ENCODE measurements around the gene C12orf57.

Gene C12orf57

GRCh38 chr12:6941782-6942181 lies 2.0 kb upstream of the C12orf57 start:
- DNase-seq (ENCODE audit: extremely low read depth, low read depth): no peak
- TF ChIP-seq, protein P1, sequence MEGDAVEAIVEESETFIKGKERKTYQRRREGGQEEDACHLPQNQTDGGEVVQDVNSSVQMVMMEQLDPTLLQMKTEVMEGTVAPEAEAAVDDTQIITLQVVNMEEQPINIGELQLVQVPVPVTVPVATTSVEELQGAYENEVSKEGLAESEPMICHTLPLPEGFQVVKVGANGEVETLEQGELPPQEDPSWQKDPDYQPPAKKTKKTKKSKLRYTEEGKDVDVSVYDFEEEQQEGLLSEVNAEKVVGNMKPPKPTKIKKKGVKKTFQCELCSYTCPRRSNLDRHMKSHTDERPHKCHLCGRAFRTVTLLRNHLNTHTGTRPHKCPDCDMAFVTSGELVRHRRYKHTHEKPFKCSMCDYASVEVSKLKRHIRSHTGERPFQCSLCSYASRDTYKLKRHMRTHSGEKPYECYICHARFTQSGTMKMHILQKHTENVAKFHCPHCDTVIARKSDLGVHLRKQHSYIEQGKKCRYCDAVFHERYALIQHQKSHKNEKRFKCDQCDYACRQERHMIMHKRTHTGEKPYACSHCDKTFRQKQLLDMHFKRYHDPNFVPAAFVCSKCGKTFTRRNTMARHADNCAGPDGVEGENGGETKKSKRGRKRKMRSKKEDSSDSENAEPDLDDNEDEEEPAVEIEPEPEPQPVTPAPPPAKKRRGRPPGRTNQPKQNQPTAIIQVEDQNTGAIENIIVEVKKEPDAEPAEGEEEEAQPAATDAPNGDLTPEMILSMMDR (IDR thresholded peaks at IDR 0.05; ENCODE audit: low read depth, low read length): no peak

GRCh38 chr12:6942331-6942665 lies 1.5 kb upstream of the C12orf57 start:
- no peak for DNase-seq (ENCODE audit: extremely low read depth, low read depth)
- TF ChIP-seq, protein P1 (IDR thresholded peaks at IDR 0.05; ENCODE audit: low read depth, low read length): no peak

- DNase-seq (ENCODE audit: extremely low read depth, low read depth): peak; percentile 84
- TF ChIP-seq, protein P1 (IDR thresholded peaks at IDR 0.05; ENCODE audit: low read depth, low read length): no peak
These were observed 467 bp upstream of the C12orf57 start for GRCh38 chr12:6943389-6943721.

DNA sequence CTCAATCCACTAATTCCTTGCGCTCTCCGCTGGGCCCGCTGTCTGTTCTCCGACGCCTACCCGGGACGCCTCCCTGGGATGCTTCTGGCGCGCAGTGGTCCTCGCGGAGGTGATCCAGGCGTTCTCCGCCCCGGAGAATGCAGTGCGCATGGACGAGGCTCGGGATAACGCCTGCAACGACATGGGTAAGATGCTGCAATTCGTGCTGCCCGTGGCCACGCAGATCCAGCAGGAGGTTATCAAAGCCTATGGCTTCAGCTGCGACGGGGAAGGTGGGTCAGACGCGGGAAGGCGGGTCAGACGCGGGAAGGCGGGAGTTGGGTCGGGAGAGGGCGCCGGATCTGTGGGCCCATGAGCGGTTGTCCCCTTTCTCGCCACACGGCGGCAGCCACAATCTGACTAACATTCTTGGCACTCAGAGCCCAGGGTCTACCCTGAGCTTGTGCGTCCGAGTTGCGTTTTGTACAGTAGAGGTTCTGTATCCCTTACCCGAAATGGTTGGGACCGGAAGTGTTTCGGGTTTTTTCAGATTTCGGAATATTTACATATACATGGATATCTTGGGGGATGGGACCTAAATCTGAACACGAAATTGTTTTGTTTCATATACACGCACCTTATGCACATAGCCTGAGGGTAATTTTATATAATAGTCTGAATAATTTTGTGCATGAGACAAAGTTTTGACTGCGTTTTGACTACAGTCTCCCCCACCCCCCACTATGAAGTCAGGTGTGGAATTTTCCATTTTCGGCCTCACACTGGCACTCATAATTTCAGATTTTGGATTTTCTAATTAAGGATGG lies 762 bp downstream of the C12orf57 start:
- TF ChIP-seq, protein P1 (IDR thresholded peaks at IDR 0.05; ENCODE audit: low read depth, low read length): peak; percentile 87
- peak; percentile 85 for DNase-seq (ENCODE audit: extremely low read depth, low read depth)

GRCh38 chr12:6945613-6946012 lies 1.8 kb downstream of the C12orf57 start:
- DNase-seq (ENCODE audit: extremely low read depth, low read depth): no peak
- TF ChIP-seq, protein P1 (IDR thresholded peaks at IDR 0.05; ENCODE audit: low read depth, low read length): no peak

DNA sequence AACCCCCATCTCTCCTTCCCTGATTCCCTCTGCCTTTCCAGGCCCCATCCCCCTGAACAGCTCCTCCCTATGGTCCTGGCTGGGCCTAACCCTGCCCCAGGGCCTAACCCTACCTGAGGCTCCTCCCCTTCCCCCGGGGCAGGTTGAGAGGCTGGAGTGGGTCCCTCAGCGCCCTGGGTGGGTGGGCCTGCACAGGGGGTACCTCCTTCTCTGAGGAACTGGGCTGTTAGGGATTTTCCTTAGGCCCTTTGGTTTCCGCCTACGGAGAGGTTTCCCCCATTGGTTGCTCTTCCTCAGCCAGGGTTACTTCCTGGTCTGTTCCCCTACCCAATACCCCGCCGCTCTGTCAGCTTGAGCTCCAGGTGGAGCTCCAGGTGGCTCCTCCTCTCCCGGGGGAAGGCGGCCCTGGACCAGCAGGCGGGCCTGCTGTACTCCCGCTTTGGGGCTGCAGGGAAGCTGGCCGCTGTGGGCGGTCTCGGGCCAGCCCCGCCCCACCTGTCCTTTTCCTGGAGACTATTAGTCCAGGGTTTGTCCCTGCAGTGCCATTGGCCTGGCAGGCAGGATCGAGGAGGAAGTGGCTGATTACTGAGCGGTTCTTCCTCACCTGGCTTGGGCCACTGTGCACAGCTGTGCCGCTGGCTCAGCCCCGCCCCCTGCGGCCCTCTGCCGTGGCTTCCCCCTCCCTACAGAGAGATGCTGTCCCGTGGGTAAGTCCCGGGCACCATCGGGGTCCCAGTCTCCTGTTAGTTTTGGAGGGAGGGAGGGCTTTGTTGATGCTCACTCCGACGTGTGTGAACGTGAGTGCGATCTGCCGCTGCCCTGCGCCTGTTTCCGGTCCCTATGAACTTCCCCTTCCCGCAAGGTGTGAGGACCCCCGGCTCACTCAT lies 2.5 kb downstream of the C12orf57 start:
- TF ChIP-seq, protein P1 (IDR thresholded peaks at IDR 0.05; ENCODE audit: low read depth, low read length): no peak
- DNase-seq (ENCODE audit: extremely low read depth, low read depth): no peak

DNA sequence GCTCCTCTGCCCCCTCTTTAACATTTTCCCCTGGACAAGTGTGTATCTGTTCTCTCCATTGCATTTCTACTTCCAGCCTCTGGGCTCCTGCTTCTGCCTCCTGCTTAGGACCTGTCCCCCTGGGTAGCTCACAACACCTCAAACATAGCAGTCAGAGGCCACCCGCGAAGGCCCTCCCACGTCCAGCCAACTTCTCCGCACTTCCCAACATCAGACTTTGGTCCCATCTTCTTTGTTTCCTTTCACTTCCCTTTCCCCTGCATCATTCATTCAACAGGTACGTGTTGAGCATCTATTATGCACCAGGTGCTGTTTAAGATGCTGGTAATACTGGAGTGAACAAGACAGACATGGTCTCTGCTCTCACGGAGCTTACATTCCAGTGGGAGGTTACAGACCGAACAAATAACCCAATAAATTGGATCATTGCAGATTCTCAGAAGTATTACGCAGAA lies 3.1 kb downstream of the C12orf57 start:
- no peak for DNase-seq (ENCODE audit: extremely low read depth, low read depth)
- TF ChIP-seq, protein P1 (IDR thresholded peaks at IDR 0.05; ENCODE audit: low read depth, low read length): no peak
